ENCODE results near the gene CUEDC1. TPM values are rescaled to one million over a fixed set of nuclear protein-coding genes. Genes with fewer than 3 reads are reported as not detected.

Gene CUEDC1
- total RNA-seq, 1 experiment from 2014 or later, result 27.5 TPM

- BruUV-seq (replicated peaks), result no TSS peak
- H3K27ac Mint-ChIP-seq (ENCODE audit: unreplicated experiment), result peak overlapping the region; percentile 11
- no peak for DNase-seq
- Histone ChIP-seq H3K4me3 (ENCODE audit: low read depth, low read length) (no peak overlapping the region), H3K9me3 (no peaks in the 10 kb centered on the region), H3K36me3 (ENCODE audit: control insufficient read depth, insufficient read depth, low read length) (no peaks in the 10 kb centered on the region), H3K4me1 (no peaks in the 10 kb centered on the region), H3K27me3 (replicated peaks; ENCODE audit: control insufficient read depth, insufficient read depth, low read length) (no peaks in the 10 kb centered on the region)
- H3K27me3 Mint-ChIP-seq (ENCODE audit: insufficient read depth, unreplicated experiment), result no peaks in the 10 kb centered on the region
- peaks cover 6% of the 10 kb centered on the region for H3K36me3 Mint-ChIP-seq (ENCODE audit: insufficient read depth, unreplicated experiment)
- H3K4me1 Mint-ChIP-seq (ENCODE audit: low read depth, unreplicated experiment), result peaks cover 14% of the 10 kb centered on the region
- H3K9me3 Mint-ChIP-seq (ENCODE audit: unreplicated experiment), result no peaks in the 10 kb centered on the region
- POLR2A ChIA-PET, result no interaction called here
- H3K4me3 Mint-ChIP-seq (ENCODE audit: unreplicated experiment), result no peak overlapping the region
- TF ChIP-seq CTCF (IDR thresholded peaks at IDR 0.05; ENCODE audit: insufficient read depth in 1 of 2, low read depth in 1 of 2, low read length in 1 of 2, severe bottlenecking in 1 of 2, unreplicated experiment in 1 of 2), result no peak
- CTCF ChIA-PET, result interaction anchor here (0.6 to 0.7 kb wide), 2 partner anchors 7 to 674 kb away, joined by 3 to 5 read pairs; no protein-coding TSS in a partner anchor
- intact Hi-C loops (cut with micrococcal nuclease; ENCODE audit: unreplicated experiment), result no loop called here
Measured at GRCh38 chr17:57910462-57911420, 44.5 kb downstream of the CUEDC1 start.

- Histone ChIP-seq H3K36me3 (ENCODE audit: control insufficient read depth, insufficient read depth, low read length) (no peaks in the 10 kb centered on the region), H3K9me3 (no peaks in the 10 kb centered on the region), H3K4me3 (ENCODE audit: low read depth, low read length) (no peak overlapping the region), H3K27me3 (replicated peaks; ENCODE audit: control insufficient read depth, insufficient read depth, low read length) (no peaks in the 10 kb centered on the region), H3K4me1 (peaks cover 9% of the 10 kb centered on the region)
- POLR2A ChIA-PET, result interaction anchor here (0.5 kb wide), 1 partner anchor 45 kb away, joined by 3 read pairs; no protein-coding TSS in a partner anchor
- TF ChIP-seq CTCF (IDR thresholded peaks at IDR 0.05; ENCODE audit: insufficient read depth in 1 of 2, low read depth in 1 of 2, low read length in 1 of 2, severe bottlenecking in 1 of 2, unreplicated experiment in 1 of 2), result no peak
- no peaks in the 10 kb centered on the region for H3K9me3 Mint-ChIP-seq (ENCODE audit: unreplicated experiment)
- CTCF ChIA-PET, result interaction anchor here (0.6 to 1.0 kb wide), 2 partner anchors 11 to 58 kb away, joined by 3 to 4 read pairs; no protein-coding TSS in a partner anchor
- H3K36me3 Mint-ChIP-seq (ENCODE audit: insufficient read depth, unreplicated experiment), result peaks cover 6% of the 10 kb centered on the region
- no peak for DNase-seq
- peaks cover 20% of the 10 kb centered on the region for H3K4me1 Mint-ChIP-seq (ENCODE audit: low read depth, unreplicated experiment)
- H3K27me3 Mint-ChIP-seq (ENCODE audit: insufficient read depth, unreplicated experiment), result no peaks in the 10 kb centered on the region
- no peak overlapping the region for H3K27ac Mint-ChIP-seq (ENCODE audit: unreplicated experiment)
- H3K4me3 Mint-ChIP-seq (ENCODE audit: unreplicated experiment), result no peak overlapping the region
- BruUV-seq (replicated peaks), result no TSS peak
- intact Hi-C loops (cut with micrococcal nuclease; ENCODE audit: unreplicated experiment), result no loop called here
Measured at GRCh38 chr17:57909551-57909950, 45.7 kb downstream of the CUEDC1 start.

GRCh38 chr17:57908278-57908677 is 46.9 kb downstream of the CUEDC1 start:
- H3K36me3 Mint-ChIP-seq (ENCODE audit: insufficient read depth, unreplicated experiment), result no peaks in the 10 kb centered on the region
- no peaks in the 10 kb centered on the region for H3K36me3 ChIP-seq (ENCODE audit: control insufficient read depth, insufficient read depth, low read length)
- peaks cover 22% of the 10 kb centered on the region for H3K4me1 ChIP-seq
- H3K9me3 Mint-ChIP-seq (ENCODE audit: unreplicated experiment), result no peaks in the 10 kb centered on the region
- no TSS peak for BruUV-seq (replicated peaks)
- intact Hi-C loops (cut with micrococcal nuclease; ENCODE audit: unreplicated experiment), result no loop called here
- ChIA-PET CTCF (no interaction called here), POLR2A (interaction anchor here (0.7 kb wide), 1 partner anchor 53 kb away, joined by 3 read pairs; no protein-coding TSS in a partner anchor)
- no peaks in the 10 kb centered on the region for H3K27me3 ChIP-seq (replicated peaks; ENCODE audit: control insufficient read depth, insufficient read depth, low read length)
- H3K27ac Mint-ChIP-seq (ENCODE audit: unreplicated experiment), result no peak overlapping the region
- no peak overlapping the region for H3K4me3 Mint-ChIP-seq (ENCODE audit: unreplicated experiment)
- no peak for TF ChIP-seq CTCF (IDR thresholded peaks at IDR 0.05; ENCODE audit: insufficient read depth in 1 of 2, low read depth in 1 of 2, low read length in 1 of 2, severe bottlenecking in 1 of 2, unreplicated experiment in 1 of 2)
- no peaks in the 10 kb centered on the region for H3K27me3 Mint-ChIP-seq (ENCODE audit: insufficient read depth, unreplicated experiment)
- no peaks in the 10 kb centered on the region for H3K9me3 ChIP-seq
- no peak for DNase-seq
- H3K4me1 Mint-ChIP-seq (ENCODE audit: low read depth, unreplicated experiment), result peaks cover 30% of the 10 kb centered on the region
- H3K4me3 ChIP-seq (ENCODE audit: low read depth, low read length), result no peak overlapping the region

All from Caco-2 (cell line).